GM21529 (cell line): Measurements from ENCODE around the gene ADGRG1.

Experiments used
- ATAC-seq: cut with Tn5 transposase; IDR thresholded peaks from one replicate; pipeline ENCODE4 v1.9.1; 2021; ENCODE audit not compliant: unreplicated experiment

The ADGRG1 gene

DNA sequence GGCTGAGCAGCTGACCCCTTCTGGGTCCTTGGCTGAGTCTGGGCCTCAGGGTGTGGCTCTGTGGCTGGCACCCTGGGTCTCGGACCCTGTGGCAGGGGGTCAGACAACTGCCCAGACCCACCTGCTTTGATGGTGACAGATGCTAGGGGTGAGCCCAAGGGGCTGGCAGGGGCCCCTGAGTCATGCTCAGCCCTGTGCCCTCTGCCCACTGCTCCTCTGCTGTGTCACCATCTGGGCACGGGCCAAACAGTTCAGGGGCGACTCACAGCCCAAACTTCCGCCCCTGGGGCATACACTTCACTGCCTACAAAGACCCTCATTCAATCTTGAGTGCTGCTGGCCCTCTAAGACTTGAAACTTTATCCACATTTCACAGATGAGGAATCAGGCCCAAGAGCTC lies 5.7 kb downstream of the ADGRG1 start:
- ATAC-seq, result no peak

DNA sequence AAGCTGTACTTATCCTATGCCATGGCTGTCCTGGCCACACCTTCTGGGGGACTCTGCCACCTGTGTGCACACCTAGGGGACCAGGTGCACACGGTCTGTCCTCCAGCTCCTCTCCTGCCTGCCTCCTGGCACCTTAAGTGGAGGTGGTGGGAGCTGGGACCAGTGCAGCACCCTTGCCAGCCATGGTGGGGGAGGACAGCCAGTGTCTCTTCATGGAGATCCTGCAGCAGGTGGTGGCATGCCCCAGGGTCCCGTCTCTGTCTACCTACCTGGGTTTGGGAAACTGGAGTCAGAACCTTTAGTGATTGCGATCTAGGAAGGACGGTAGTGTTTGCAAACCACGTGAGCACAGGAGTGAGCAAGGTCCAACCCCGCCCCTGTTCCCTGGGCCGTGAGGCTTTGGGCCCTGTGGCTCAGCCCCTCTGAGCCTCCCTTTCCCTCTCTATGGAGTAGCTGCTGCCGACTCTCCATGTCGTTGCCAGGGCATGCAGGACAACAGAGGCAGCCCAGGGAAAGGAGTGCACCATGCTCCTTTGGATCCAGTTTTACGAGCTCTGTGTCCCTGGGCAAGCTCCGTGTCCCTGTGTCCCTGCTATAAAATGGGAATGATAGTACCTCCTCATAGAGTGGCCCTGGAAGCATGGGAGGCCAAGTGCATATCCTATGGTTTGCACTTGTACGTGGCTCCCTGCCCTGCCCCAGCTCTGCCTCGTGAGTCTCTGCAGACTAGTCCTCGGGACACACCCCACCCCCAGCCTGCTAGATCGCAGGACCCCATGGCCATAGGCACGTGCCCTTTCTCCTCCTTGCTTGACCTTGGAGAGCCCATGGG lies 7.1 kb downstream of the ADGRG1 start:
- no peak for ATAC-seq

DNA sequence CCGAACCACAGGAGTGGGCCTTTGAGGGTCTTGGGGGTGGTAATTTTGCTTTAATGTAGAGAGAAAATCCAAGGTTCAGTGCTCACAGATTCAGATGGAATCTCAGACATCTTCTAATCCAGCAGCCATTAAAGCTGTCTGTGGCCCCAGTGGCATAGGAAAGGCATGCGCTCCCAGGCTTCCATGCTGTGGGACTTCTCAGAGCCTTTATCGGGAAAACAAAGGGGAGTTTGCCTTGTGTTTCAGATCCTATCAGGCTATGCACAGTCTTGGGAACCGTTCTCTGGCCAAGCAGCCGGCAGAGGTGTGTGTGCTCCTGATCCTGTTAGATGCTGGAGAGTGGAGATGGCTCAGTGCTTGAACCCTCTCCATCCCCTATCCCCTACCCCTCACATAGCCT lies 7.8 kb downstream of the ADGRG1 start:
- no peak for ATAC-seq

- no peak for ATAC-seq
Observed at GRCh38 chr16:57637020-57637419, 8.6 kb downstream of the ADGRG1 start.

- ATAC-seq, result no peak
Observed at GRCh38 chr16:57637424-57637823, 9.0 kb downstream of the ADGRG1 start.

GRCh38 chr16:57637965-57638364 lies 9.5 kb downstream of the ADGRG1 start:
- ATAC-seq, result no peak

DNA sequence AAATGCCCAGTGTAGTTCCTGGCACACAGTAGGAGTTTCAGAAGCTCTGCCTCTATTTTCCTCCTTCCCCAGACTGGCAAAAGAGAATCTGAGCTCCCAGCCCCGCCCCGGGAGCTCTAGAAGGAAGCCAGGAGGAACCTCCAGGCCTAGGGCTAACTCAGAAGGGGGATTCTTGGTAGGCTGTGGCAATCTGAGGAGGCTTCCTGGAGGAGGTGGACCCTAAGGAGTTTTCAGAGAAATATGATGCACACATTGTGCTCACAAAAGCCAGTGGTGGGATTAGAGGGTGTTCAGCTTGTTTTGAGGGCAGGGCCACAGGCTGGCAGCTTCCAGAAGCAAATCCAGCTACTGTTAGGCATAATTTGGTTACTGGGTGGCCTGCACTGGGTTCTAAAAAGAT lies 10.0 kb downstream of the ADGRG1 start:
- ATAC-seq, result no peak

DNA sequence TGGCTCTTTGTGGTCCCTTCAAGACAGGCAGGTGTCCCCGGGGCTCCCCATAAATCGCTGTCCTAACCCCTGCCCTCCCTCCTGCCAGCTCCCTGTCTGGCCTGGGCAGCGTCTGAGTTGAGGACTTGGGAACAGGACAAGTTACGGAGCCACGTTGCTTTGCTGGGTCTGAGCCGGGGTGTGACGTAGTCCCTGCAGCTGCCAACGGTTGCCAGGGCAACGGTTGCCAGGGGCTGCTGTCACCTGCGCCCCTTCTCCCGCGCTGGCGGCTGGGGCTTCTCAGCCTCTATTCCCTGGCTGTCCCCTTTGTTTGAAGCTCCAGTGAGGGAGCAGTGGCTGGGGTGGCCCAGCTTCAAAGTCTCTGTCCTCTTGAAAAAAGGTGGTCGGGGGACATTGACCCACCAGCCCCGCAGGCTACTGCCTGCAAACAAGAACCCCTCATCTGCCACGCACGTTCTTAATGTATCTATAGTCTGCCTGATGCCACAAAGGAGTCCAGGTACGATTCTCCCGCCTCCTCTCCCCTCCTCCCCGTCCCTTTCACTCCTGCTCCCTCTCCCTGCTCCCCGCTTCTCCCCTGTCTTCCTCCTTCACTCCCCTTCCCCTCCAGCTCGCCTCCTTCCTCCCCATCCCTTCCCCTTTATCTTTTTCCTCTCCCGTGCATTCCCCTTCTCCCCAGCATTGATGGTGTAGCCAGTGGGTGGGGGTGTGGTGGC lies 10.9 kb downstream of the ADGRG1 start:
- no peak for ATAC-seq

GRCh38 chr16:57640185-57640584 lies 11.8 kb downstream of the ADGRG1 start:
- no peak for ATAC-seq

DNA sequence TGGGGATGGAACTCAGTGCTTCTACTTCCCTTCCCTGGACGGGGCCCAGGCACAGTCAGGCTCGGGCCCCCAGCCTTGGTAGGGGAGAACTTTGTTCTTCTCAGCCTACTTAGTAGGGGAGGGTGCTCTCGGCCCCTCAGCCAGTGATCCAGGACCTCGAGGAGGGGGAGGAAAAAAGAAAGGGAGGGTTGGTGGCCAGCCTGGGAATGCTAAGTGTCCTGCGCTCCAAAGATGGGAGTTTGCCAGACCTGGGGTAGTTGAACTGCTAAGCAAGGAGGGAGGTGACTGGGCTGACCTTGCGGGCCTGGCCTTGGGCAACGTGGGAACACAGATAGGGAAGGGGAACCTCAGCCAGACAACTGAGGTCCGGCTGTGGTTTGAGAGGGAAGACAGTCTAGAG lies 12.2 kb downstream of the ADGRG1 start:
- ATAC-seq, result no peak

DNA sequence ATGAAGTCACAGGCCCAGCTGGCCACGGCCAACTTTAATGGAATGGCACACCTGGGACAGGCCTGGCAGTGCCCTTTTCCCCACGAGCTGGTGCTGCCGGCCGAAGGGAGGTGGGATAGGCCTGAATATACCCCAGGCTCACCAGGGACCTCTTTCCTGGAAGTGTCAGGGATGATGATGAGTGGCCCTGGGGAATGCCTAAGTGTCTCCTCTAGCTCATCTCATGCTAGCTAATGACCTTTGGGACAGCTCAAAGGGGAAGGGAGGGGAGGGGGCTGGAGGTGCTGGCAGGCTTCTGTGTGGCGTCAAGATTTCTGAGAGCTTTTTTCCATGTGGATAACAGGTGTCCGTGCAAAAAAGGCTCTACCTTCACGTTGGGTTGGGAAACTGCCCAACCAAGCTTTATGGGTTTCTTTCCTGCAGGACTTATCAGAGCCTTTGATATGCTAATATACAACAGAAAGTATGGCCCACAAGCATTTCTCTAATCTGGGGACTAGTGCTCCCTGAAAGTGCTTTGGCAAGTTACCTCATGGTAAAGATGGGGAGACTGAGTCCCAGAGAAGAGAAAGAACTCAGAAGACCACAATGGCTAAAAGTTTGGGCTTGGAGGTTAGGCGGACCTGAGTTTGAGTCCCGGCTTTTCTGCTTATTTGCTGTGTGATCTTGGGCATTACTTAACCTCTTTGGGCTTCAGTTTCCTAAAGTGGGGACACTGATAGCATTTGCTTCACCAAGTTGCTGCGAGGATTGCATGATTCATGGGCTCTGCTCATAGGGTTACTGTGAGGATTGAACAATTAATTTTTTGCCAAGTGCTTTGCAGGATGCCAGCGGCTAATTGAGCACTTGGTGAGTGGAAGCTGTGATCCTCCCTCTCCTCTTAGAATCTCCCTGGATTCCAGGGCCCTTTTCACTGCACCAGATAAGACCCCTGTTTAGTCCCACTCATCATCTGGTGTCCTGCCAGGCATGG lies 14.0 kb downstream of the ADGRG1 start:
- no peak for ATAC-seq

DNA sequence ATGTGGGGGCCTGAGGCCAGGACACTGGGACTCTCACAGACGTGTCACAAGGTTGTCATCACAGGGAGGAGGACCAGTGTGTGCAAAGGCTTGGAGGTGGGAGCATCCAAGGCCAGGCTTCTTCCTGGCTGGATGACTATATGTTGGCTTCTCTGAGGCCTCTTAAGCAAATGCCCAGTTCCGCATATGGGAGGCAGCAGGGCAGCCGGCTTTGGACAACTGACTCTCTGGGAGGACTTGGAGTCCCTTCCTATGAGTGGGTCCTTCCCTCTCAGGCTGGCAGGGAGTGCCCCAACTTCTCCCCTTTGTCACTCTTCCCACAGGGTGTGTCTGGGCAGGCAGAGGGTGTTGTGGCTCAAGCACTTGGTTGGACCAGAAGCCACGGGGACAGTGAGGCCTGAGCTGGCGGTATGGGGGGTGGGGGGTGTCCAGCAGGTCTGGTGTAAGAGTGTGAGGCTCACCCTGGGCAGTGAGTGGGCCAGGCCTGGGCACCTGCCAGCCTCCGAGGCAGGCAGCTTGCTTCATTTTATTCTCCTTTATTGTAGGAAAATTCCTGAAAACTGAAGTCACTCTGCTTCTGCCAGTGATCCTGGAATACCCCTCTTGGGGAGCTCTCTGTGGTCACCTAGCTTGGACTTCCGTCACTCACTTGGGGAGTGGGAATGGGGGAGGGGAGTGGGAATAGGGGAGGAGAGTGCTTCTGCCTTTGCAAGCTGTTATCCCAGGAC lies 14.9 kb downstream of the ADGRG1 start:
- no peak for ATAC-seq

- ATAC-seq, result no peak
Observed at GRCh38 chr16:57643910-57644309, 15.5 kb downstream of the ADGRG1 start.

DNA sequence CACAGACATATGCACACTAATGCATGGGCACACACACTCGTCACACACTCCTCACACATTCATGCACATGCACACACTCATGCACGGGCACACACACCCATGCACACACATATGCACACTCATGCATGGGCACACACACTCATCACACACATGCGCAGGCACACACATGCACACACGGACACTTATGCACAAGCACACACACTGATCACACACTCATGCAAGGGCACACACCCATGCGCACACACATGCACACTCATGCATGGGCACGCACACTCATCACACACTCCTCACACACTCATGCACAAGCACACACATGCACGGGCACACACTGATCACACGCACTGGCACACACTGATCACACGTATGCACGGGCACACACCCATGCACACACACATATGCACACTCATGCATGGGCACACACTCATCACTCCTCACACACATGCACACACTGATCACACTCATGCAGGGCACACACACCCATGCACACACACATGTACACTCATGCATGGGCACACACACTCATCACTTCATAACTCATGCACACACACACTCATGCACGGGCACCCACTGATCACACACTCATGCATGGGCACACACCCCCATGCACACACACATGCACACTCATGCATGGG lies 16.1 kb downstream of the ADGRG1 start:
- ATAC-seq, result no peak

DNA sequence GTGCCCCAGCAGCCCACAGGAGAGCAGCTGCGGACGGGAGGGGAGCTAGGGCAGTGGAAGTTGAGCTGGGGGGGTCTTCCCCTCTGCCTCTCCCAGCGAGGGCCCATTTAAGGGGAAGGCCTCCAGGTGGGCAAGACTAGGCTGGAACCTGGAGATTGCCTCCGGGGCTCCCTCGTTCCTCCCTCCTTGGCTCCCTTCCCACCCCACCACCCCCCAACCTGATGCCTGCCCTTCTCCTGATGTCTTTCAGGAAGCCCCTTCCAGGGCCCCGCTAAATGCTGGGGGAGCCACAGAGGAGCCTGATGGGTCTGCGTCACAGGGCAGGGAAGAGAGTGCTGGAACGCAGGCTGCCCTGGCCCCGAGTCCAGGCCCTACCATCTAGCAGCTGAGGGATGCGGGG lies 16.7 kb downstream of the ADGRG1 start:
- ATAC-seq, result no peak

DNA sequence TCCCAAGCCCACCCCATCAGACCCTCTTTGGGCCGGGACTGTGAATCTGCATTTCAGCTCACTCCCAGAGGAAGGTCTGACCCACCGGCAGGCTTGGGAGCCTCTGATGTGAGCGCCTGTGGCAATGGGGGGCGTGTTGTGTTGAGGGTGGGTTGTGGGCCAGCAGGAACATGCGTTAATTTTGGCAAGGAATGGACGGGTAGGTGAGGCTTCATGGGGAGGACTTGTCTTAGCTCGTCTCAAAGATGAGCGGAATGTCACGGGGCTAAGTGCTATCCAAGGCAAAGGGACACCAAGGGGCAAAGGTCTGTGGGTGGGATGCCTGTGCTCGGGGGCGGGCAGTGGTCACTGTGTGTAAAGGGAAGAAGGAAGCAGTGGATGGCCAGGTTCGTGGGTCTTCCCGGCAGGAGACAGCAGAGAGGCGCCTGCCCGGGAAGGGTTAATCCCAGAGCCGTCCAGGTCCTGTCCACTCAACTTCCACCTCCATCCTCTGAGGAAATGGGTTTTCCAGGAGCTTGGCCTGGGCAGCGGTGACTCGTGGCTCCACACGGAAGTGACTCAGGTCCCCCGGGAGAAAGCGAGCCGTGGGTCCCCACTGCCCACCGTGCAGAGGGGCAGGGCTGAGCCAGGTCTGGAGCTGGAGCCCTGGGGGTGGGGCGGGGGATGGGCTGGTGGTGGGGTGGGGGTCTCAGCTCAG lies 17.4 kb downstream of the ADGRG1 start:
- ATAC-seq, result no peak

DNA sequence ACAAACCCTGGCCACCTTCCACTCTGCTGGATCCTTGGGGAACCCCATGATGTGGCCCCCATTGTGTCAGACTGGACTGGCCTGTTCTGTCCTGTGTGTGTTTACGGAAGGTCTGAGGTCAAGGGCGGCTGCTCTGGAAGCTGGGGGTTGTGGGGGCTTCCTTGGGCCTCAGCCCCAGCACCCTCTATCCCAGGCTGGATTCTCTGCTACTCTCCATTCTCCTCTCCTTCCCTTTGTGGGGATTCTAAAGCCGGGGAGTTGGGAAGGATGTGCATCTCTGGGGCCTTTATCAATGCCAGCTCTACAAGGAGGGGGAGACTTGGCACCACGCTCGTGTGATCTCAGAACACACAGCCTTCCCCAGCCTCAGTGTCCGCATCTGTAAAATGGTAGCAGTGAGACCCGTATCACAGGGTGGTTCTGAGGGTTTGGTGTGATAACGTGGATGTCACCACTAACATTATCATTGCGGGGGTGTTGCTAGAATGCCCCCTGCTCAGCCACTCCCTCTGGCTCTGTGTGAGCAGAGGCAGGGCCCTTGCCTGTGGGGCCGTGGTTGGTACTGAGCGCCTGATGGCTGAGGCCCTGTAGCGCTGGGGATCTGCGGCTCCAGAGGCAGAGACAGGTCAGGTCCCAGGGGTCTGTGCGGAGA lies 18.1 kb downstream of the ADGRG1 start:
- no peak for ATAC-seq

GRCh38 chr16:57647136-57647875 lies 18.9 kb downstream of the ADGRG1 start:
- no peak for ATAC-seq
